Adipocyte (in vitro differentiated cells): ENCODE measurements around the gene LRMDA.

Source experiments
- DNase-seq: peaks from one replicate; pipeline ENCODE4 v3.0.0-alpha.2; 2015; ENCODE audit warnings: low read depth
- H3K27me3 ChIP-seq: replicated peaks from 2 replicates; pipeline ENCODE4 v1.7.0; 2013; ENCODE audit warnings: mild to moderate bottlenecking, low read length, moderate library complexity; ENCODE audit not compliant: control insufficient read depth, insufficient read depth
- H3K36me3 ChIP-seq: 2 replicates; pipeline ENCODE4 v1.7.0; 2013; ENCODE audit warnings: low read length, mild to moderate bottlenecking, moderate library complexity; ENCODE audit not compliant: control insufficient read depth, insufficient read depth, severe bottlenecking
- H3K4me1 ChIP-seq: 2 replicates; pipeline ENCODE4 v1.7.0; 2013; ENCODE audit warnings: mild to moderate bottlenecking, low read length, moderate library complexity; ENCODE audit not compliant: control insufficient read depth, insufficient read depth
- H3K4me3 ChIP-seq: 2 replicates; pipeline ENCODE4 v1.7.0; 2013; ENCODE audit warnings: mild to moderate bottlenecking, low read length, moderate library complexity
- H3K9ac ChIP-seq: 2 replicates; pipeline ENCODE4 v1.7.0; 2013; ENCODE audit warnings: mild to moderate bottlenecking, low read length, moderate library complexity
- H3K9me3 ChIP-seq: 2 replicates; pipeline ENCODE4 v1.7.0; 2013; ENCODE audit warnings: mild to moderate bottlenecking, low read length, moderate library complexity; ENCODE audit not compliant: control insufficient read depth

Gene LRMDA

GRCh38 chr10:76149182-76149581 lies 717.8 kb downstream of the LRMDA start:
- Histone ChIP-seq H3K4me3 (no peak overlapping the region), H3K36me3 (no peaks in the 10 kb centered on the region), H3K9ac (no peak overlapping the region), H3K27me3 (no peaks in the 10 kb centered on the region), H3K4me1 (no peaks in the 10 kb centered on the region), H3K9me3 (peaks cover 15% of the 10 kb centered on the region)
- peak; percentile 12 for DNase-seq

GRCh38 chr10:76149602-76150138 lies 718.2 kb downstream of the LRMDA start:
- no peak for DNase-seq
- Histone ChIP-seq H3K27me3 (no peaks in the 10 kb centered on the region), H3K4me3 (no peak overlapping the region), H3K9ac (no peak overlapping the region), H3K9me3 (peaks cover 15% of the 10 kb centered on the region), H3K4me1 (no peaks in the 10 kb centered on the region), H3K36me3 (no peaks in the 10 kb centered on the region)

GRCh38 chr10:76150139-76150875 lies 718.9 kb downstream of the LRMDA start:
- no peaks in the 10 kb centered on the region for H3K27me3 ChIP-seq
- H3K4me1 ChIP-seq, result no peaks in the 10 kb centered on the region
- no peaks in the 10 kb centered on the region for H3K36me3 ChIP-seq
- no peak overlapping the region for H3K9ac ChIP-seq
- H3K9me3 ChIP-seq, result peaks cover 15% of the 10 kb centered on the region
- no peak overlapping the region for H3K4me3 ChIP-seq
- peak; percentile 34 for DNase-seq

- no peak for DNase-seq
- no peak overlapping the region for H3K9ac ChIP-seq
- no peak overlapping the region for H3K4me3 ChIP-seq
- no peaks in the 10 kb centered on the region for H3K4me1 ChIP-seq
- H3K9me3 ChIP-seq, result peaks cover 15% of the 10 kb centered on the region
- H3K27me3 ChIP-seq, result no peaks in the 10 kb centered on the region
- H3K36me3 ChIP-seq, result no peaks in the 10 kb centered on the region
Observed at GRCh38 chr10:76150876-76151288, 719.5 kb downstream of the LRMDA start.

GRCh38 chr10:76152186-76152585 lies 720.8 kb downstream of the LRMDA start:
- peaks cover 15% of the 10 kb centered on the region for H3K9me3 ChIP-seq
- no peak overlapping the region for H3K9ac ChIP-seq
- H3K4me3 ChIP-seq, result no peak overlapping the region
- H3K36me3 ChIP-seq, result no peaks in the 10 kb centered on the region
- H3K27me3 ChIP-seq, result no peaks in the 10 kb centered on the region
- H3K4me1 ChIP-seq, result no peaks in the 10 kb centered on the region
- no peak for DNase-seq

- Histone ChIP-seq H3K4me3 (no peak overlapping the region), H3K36me3 (no peaks in the 10 kb centered on the region), H3K27me3 (no peaks in the 10 kb centered on the region), H3K9ac (no peak overlapping the region), H3K9me3 (peaks cover 15% of the 10 kb centered on the region), H3K4me1 (no peaks in the 10 kb centered on the region)
- DNase-seq, result peak; percentile 21
Observed at GRCh38 chr10:76155961-76156360, 724.5 kb downstream of the LRMDA start.

GRCh38 chr10:76160446-76161300 lies 729.2 kb downstream of the LRMDA start:
- Histone ChIP-seq H3K36me3 (no peaks in the 10 kb centered on the region), H3K4me3 (peak overlapping the region; percentile 50), H3K9ac (no peak overlapping the region), H3K9me3 (peaks cover 3% of the 10 kb centered on the region), H3K27me3 (no peaks in the 10 kb centered on the region), H3K4me1 (no peaks in the 10 kb centered on the region)
- DNase-seq, result no peak

- H3K36me3 ChIP-seq, result no peaks in the 10 kb centered on the region
- H3K27me3 ChIP-seq, result no peaks in the 10 kb centered on the region
- H3K4me1 ChIP-seq, result no peaks in the 10 kb centered on the region
- no peak for DNase-seq
- H3K9me3 ChIP-seq, result peaks cover 6% of the 10 kb centered on the region
- peak overlapping the region; percentile 50 for H3K4me3 ChIP-seq
- H3K9ac ChIP-seq, result no peak overlapping the region
Observed at GRCh38 chr10:76161301-76161582, 729.8 kb downstream of the LRMDA start.

- Histone ChIP-seq H3K9me3 (peaks cover 6% of the 10 kb centered on the region), H3K27me3 (no peaks in the 10 kb centered on the region), H3K4me1 (no peaks in the 10 kb centered on the region), H3K9ac (no peak overlapping the region), H3K4me3 (no peak overlapping the region), H3K36me3 (no peaks in the 10 kb centered on the region)
- DNase-seq, result no peak
Observed at GRCh38 chr10:76168437-76168836, 737.0 kb downstream of the LRMDA start.

GRCh38 chr10:76169246-76169645 lies 737.8 kb downstream of the LRMDA start:
- Histone ChIP-seq H3K36me3 (no peaks in the 10 kb centered on the region), H3K4me3 (no peak overlapping the region), H3K4me1 (no peaks in the 10 kb centered on the region), H3K27me3 (no peaks in the 10 kb centered on the region), H3K9me3 (peaks cover 6% of the 10 kb centered on the region), H3K9ac (no peak overlapping the region)
- DNase-seq, result no peak

- Histone ChIP-seq H3K9me3 (no peaks in the 10 kb centered on the region), H3K27me3 (no peaks in the 10 kb centered on the region), H3K4me3 (no peak overlapping the region), H3K9ac (no peak overlapping the region), H3K4me1 (no peaks in the 10 kb centered on the region), H3K36me3 (no peaks in the 10 kb centered on the region)
- no peak for DNase-seq
Observed at GRCh38 chr10:76172020-76172419, 740.6 kb downstream of the LRMDA start.
